ENCODE measurements around the gene ESRRB. TPM values are rescaled to one million over a fixed set of nuclear protein-coding genes. Genes with fewer than 3 reads are reported as not detected.

Gene ESRRB
- total RNA-seq, 1 donor from 2014 or later, result 0.15 TPM

GRCh38 chr14:76419399-76419798 is 43.5 kb downstream of the ESRRB start:
- no peak overlapping the region for H3K27ac Mint-ChIP-seq (ENCODE audit: unreplicated experiment)
- H3K9me3 Mint-ChIP-seq (ENCODE audit: low read depth), result no peaks in the 10 kb centered on the region
- no peaks in the 10 kb centered on the region for H3K36me3 Mint-ChIP-seq (ENCODE audit: low read depth)
- no peaks in the 10 kb centered on the region for H3K4me1 Mint-ChIP-seq (ENCODE audit: low read depth)
- TF ChIP-seq, protein P1, sequence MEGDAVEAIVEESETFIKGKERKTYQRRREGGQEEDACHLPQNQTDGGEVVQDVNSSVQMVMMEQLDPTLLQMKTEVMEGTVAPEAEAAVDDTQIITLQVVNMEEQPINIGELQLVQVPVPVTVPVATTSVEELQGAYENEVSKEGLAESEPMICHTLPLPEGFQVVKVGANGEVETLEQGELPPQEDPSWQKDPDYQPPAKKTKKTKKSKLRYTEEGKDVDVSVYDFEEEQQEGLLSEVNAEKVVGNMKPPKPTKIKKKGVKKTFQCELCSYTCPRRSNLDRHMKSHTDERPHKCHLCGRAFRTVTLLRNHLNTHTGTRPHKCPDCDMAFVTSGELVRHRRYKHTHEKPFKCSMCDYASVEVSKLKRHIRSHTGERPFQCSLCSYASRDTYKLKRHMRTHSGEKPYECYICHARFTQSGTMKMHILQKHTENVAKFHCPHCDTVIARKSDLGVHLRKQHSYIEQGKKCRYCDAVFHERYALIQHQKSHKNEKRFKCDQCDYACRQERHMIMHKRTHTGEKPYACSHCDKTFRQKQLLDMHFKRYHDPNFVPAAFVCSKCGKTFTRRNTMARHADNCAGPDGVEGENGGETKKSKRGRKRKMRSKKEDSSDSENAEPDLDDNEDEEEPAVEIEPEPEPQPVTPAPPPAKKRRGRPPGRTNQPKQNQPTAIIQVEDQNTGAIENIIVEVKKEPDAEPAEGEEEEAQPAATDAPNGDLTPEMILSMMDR (IDR thresholded peaks at IDR 0.05), result no peak
- no peak for DNase-seq (ENCODE audit: low spot score)
- peaks cover 15% of the 10 kb centered on the region for H3K27me3 Mint-ChIP-seq (ENCODE audit: low read depth)
- no peak overlapping the region for H3K4me3 Mint-ChIP-seq (ENCODE audit: unreplicated experiment)

DNA sequence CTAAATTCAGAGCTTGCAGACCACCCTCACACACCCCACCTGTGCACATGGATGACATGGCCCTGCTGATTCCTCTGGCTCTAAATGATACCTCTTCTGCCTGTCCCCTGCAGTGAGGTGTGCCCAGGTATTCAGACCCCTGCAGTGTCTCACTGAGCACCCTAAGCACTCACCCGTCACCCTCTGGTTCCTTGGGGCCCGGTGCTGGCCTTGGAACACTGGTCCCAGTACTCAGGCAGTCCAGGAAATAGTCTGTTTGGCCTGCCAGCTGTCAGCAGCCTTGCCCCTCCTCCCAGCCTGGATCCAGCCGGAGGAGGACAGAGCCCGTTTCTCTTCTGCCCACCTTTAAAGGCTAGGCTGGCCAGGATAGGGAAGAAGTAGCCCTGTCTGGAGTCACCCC is 44.9 kb downstream of the ESRRB start:
- H3K27me3 Mint-ChIP-seq (ENCODE audit: low read depth), result peaks cover 11% of the 10 kb centered on the region
- TF ChIP-seq, protein P1 (IDR thresholded peaks at IDR 0.05), result no peak
- H3K9me3 Mint-ChIP-seq (ENCODE audit: low read depth), result no peaks in the 10 kb centered on the region
- DNase-seq (ENCODE audit: low spot score), result no peak
- no peaks in the 10 kb centered on the region for H3K4me1 Mint-ChIP-seq (ENCODE audit: low read depth)
- no peak overlapping the region for H3K4me3 Mint-ChIP-seq (ENCODE audit: unreplicated experiment)
- no peaks in the 10 kb centered on the region for H3K36me3 Mint-ChIP-seq (ENCODE audit: low read depth)
- H3K27ac Mint-ChIP-seq (ENCODE audit: unreplicated experiment), result no peak overlapping the region

DNA sequence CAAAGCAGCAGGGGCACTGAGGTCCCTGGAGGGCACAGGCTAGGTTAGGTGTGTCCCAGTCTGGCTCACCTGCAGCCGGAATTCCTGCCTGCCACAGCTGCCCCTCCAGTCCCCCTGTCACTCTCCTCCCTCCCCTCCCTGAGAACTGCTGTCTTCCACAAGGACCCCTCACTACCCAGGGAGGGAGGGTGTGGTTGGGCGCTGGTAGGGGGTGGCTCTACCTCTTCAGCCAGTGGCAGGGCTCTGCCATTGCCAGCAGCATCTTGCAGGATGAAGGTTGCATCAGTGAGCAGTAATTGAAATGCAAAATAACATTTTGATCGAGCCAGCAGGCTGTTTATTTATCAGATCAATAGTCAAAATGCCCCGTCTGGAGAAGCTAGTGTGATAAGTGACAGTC is 45.7 kb downstream of the ESRRB start:
- H3K9me3 Mint-ChIP-seq (ENCODE audit: low read depth), result no peaks in the 10 kb centered on the region
- TF ChIP-seq, protein P1 (IDR thresholded peaks at IDR 0.05), result no peak
- no peak overlapping the region for H3K4me3 Mint-ChIP-seq (ENCODE audit: unreplicated experiment)
- no peak overlapping the region for H3K27ac Mint-ChIP-seq (ENCODE audit: unreplicated experiment)
- H3K36me3 Mint-ChIP-seq (ENCODE audit: low read depth), result no peaks in the 10 kb centered on the region
- no peaks in the 10 kb centered on the region for H3K4me1 Mint-ChIP-seq (ENCODE audit: low read depth)
- DNase-seq (ENCODE audit: low spot score), result no peak
- peaks cover 11% of the 10 kb centered on the region for H3K27me3 Mint-ChIP-seq (ENCODE audit: low read depth)

GRCh38 chr14:76422662-76423061 is 46.7 kb downstream of the ESRRB start:
- H3K9me3 Mint-ChIP-seq (ENCODE audit: low read depth), result no peaks in the 10 kb centered on the region
- H3K27ac Mint-ChIP-seq (ENCODE audit: unreplicated experiment), result no peak overlapping the region
- no peak overlapping the region for H3K4me3 Mint-ChIP-seq (ENCODE audit: unreplicated experiment)
- no peaks in the 10 kb centered on the region for H3K36me3 Mint-ChIP-seq (ENCODE audit: low read depth)
- TF ChIP-seq, protein P1 (IDR thresholded peaks at IDR 0.05), result no peak
- no peak for DNase-seq (ENCODE audit: low spot score)
- no peaks in the 10 kb centered on the region for H3K4me1 Mint-ChIP-seq (ENCODE audit: low read depth)
- peaks cover 9% of the 10 kb centered on the region for H3K27me3 Mint-ChIP-seq (ENCODE audit: low read depth)

DNA sequence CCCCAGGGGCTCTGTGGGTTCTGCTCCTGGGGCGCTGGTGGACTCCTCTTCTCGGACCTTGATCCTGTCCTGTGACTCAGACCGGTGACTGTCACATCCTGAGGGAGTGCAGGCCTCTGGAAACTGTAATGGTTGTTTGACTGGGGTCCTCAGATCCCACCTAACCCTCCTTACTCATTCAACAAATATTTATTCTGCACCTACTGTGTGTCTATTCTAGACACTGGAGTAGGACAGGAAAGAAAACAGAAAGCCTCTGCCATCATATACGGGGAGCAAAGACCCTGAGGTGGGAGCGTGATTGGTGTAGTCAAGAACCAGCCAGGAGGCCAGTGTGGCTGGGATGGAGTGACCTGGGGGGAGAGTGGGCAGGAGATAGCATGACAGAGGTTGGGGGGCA is 47.6 kb downstream of the ESRRB start:
- no peak overlapping the region for H3K27ac Mint-ChIP-seq (ENCODE audit: unreplicated experiment)
- no peaks in the 10 kb centered on the region for H3K9me3 Mint-ChIP-seq (ENCODE audit: low read depth)
- H3K4me3 Mint-ChIP-seq (ENCODE audit: unreplicated experiment), result no peak overlapping the region
- TF ChIP-seq, protein P1 (IDR thresholded peaks at IDR 0.05), result no peak
- H3K27me3 Mint-ChIP-seq (ENCODE audit: low read depth), result peaks cover 8% of the 10 kb centered on the region
- no peaks in the 10 kb centered on the region for H3K36me3 Mint-ChIP-seq (ENCODE audit: low read depth)
- H3K4me1 Mint-ChIP-seq (ENCODE audit: low read depth), result no peaks in the 10 kb centered on the region
- DNase-seq (ENCODE audit: low spot score), result no peak

All from chondrocyte (in vitro differentiated cells).